Panc1 (cell line): ENCODE results near the gene PRORP. TPM values are rescaled to one million over a fixed set of nuclear protein-coding genes. Genes with fewer than 3 reads are reported as not detected.

ENCODE experiments used
- ATAC-seq: fragments of 200-7000 bp; cut with Tn5 transposase; 2 replicates; pipeline ENCODE4 v1.9.1; 2020; ENCODE audit warnings: mild to moderate bottlenecking, moderate library complexity
- BruUV-seq: library from RNA; stranded (reverse); fragments of 400-500 nt; replicated peaks from 2 replicates; lab custom pipeline; 2021; lab: Mats Ljungman, UMichigan
- CTCF ChIA-PET: fragments of 300-600 bp; sonication (Branson Sonifier 250); formaldehyde crosslinking; loops from one replicate; lab custom pipeline; 2022; ENCODE audit warnings: antibody characterized with exemption; lab: Charles Lee
- POLR2A ChIA-PET: fragments of 300-600 bp; sonication (Branson Sonifier 250); formaldehyde crosslinking; loops from one replicate; lab custom pipeline; 2022; ENCODE audit warnings: antibody characterized with exemption; lab: Charles Lee
- DNase-seq: peaks from one replicate; pipeline ENCODE4 v3.0.0-alpha.2; 2010; ENCODE audit warnings: low read depth, low spot score
- H3K27ac ChIP-seq: 2 replicates; pipeline ENCODE4 v1.5.1; 2011; ENCODE audit warnings: mild to moderate bottlenecking, low read length, inconsistent platforms
- H3K27me3 ChIP-seq: fragments of 200-500 bp; sonication (Bioruptor generic); 2 replicates; pipeline ENCODE4 v1.6.0; 2014; ENCODE audit warnings: low read length, inconsistent platforms; ENCODE audit not compliant: control insufficient read depth, insufficient read depth
- H3K36me3 ChIP-seq: fragments of 200-500 bp; sonication (Bioruptor generic); 2 replicates; pipeline ENCODE4 v1.5.1; 2014; ENCODE audit warnings: inconsistent platforms, mild to moderate bottlenecking, low read length, moderate library complexity; ENCODE audit not compliant: control insufficient read depth, insufficient read depth
- H3K4me1 ChIP-seq: 2 replicates; pipeline ENCODE4 v1.5.1; 2011; ENCODE audit warnings: inconsistent platforms, mild to moderate bottlenecking, low read length, moderate library complexity; ENCODE audit not compliant: control insufficient read depth, insufficient read depth
- H3K4me3 ChIP-seq, 2 experiments: 2 replicates each; pipeline ENCODE4 v1.5.1; 2011 to 2012; ENCODE audit warnings: low read depth in 2 of 2, low read length in 2 of 2, mild to moderate bottlenecking in 2 of 2, inconsistent platforms in 1 of 2, moderate library complexity in 1 of 2
- H3K9me3 ChIP-seq: fragments of 200-500 bp; sonication (Bioruptor generic); 2 replicates; pipeline ENCODE4 v1.5.1; 2014; ENCODE audit warnings: low read depth, mild to moderate bottlenecking, inconsistent platforms, low read length, moderate library complexity; ENCODE audit not compliant: control insufficient read depth, insufficient read depth
- POLR2AphosphoS5 ChIP-seq: IDR thresholded peaks from 2 replicates; pipeline ENCODE4 v1.6.1; 2012; ENCODE audit warnings: mild to moderate bottlenecking, low read depth, low read length, moderate library complexity
- REST ChIP-seq, 2 experiments: IDR thresholded peaks; 2 replicates each; pipeline ENCODE4 v1.6.1; 2011 to 2012; ENCODE audit warnings: low read depth in 2 of 2, control low read depth in 1 of 2, low read length in 1 of 2, mild to moderate bottlenecking in 1 of 2, moderate library complexity in 1 of 2; ENCODE audit not compliant: insufficient read depth in 1 of 2
- SIN3A ChIP-seq: IDR thresholded peaks from 2 replicates; pipeline ENCODE4 v1.6.1; 2012; ENCODE audit warnings: low read depth, mild to moderate bottlenecking, low read length, moderate library complexity, borderline replicate concordance; ENCODE audit not compliant: insufficient read depth
- TCF7L2 ChIP-seq: IDR thresholded peaks from 2 replicates; pipeline ENCODE4 v1.6.1; 2011; ENCODE audit warnings: mild to moderate bottlenecking, low read depth, low read length, inconsistent platforms
- in situ Hi-C: cut with HindIII; loops from 2 replicates; pipeline ENCODE4 v1.10.0; 2016; ENCODE audit warnings: low sequenced_read_pairs, low pct_unique_long_range_greater_than_20kb
- intact Hi-C: fragments of 100-400 bp; cut with micrococcal nuclease; formaldehyde crosslinking; loops from one replicate; pipeline ENCODE4 v1.10.0; 2022; ENCODE audit not compliant: unreplicated experiment
- total RNA-seq: library from RNA; stranded (reverse); gene quantifications from one replicate; pipeline ENCODE4 v1.2.1, GENCODE V29; 2021; ENCODE audit not compliant: unreplicated experiment
- TF ChIP-seq, protein P1 (sequence below): fragments of 450-650 bp; IDR thresholded peaks from 2 replicates; pipeline ENCODE4 v1.5.1; 2017; ENCODE audit warnings: mild to moderate bottlenecking

Gene PRORP
- total RNA-seq, 1 experiment from 2014 or later, result 28.1 TPM

DNA sequence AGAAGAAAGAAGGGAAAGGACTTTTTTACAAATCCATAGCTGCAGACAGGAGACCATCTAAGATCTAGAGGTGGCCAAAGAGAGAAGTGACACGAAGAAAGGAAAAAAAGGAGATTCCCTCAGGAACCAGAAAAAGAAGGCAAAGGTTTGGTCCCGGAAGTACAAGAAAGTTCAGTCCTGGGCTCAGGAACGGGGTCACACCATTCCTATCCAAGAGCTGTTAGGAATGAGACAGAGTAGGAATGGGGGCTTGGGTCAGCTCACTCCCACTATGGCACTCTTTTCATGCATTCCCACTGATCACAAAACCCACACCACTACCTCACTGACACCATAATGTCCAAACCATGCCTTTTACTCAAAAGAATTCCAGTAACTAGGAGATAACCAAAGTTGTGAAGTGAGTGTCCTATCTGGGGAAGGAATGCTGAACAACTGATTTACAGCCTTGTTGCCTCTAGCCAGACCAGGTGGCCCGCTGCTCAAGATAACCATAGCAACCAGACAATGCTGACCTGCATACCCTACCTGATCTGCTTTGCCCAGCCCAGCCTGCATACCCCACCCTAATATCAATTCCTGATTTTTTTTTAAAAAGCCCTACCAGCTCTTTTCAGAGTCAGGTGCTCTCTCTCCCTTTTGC, 8.9 kb upstream of the PRORP start:
- POLR2A ChIA-PET, result no interaction called here
- no peak for ATAC-seq
- no peak for DNase-seq
- H3K4me3 ChIP-seq, result no peak overlapping the region
- H3K27ac ChIP-seq, result no peak overlapping the region
- H3K9me3 ChIP-seq, result no peaks in the 10 kb centered on the region
- TF ChIP-seq, protein P1, sequence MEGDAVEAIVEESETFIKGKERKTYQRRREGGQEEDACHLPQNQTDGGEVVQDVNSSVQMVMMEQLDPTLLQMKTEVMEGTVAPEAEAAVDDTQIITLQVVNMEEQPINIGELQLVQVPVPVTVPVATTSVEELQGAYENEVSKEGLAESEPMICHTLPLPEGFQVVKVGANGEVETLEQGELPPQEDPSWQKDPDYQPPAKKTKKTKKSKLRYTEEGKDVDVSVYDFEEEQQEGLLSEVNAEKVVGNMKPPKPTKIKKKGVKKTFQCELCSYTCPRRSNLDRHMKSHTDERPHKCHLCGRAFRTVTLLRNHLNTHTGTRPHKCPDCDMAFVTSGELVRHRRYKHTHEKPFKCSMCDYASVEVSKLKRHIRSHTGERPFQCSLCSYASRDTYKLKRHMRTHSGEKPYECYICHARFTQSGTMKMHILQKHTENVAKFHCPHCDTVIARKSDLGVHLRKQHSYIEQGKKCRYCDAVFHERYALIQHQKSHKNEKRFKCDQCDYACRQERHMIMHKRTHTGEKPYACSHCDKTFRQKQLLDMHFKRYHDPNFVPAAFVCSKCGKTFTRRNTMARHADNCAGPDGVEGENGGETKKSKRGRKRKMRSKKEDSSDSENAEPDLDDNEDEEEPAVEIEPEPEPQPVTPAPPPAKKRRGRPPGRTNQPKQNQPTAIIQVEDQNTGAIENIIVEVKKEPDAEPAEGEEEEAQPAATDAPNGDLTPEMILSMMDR, result no peak
- TF ChIP-seq TCF7L2, result no peak
- no peak for TF ChIP-seq SIN3A
- no peak for TF ChIP-seq POLR2AphosphoS5
- no peak for TF ChIP-seq REST (IDR thresholded peaks at IDR 0.05; ENCODE audit: insufficient read depth in 1 of 2, low read depth in 2 of 2, low read length in 1 of 2)
- CTCF ChIA-PET, result no interaction called here
- intact Hi-C loops (no loop called here), in situ Hi-C loops (no loop called here)
- no peaks in the 10 kb centered on the region for H3K27me3 ChIP-seq
- H3K4me1 ChIP-seq, result no peaks in the 10 kb centered on the region
- no TSS peak for BruUV-seq
- no peaks in the 10 kb centered on the region; the same call in 1 of the 2 replicates for H3K36me3 ChIP-seq

GRCh38 chr14:35114036-35114435, 8.3 kb upstream of the PRORP start:
- H3K36me3 ChIP-seq, result no peaks in the 10 kb centered on the region; the same call in 1 of the 2 replicates
- no TSS peak for BruUV-seq
- DNase-seq (no peak), ATAC-seq (no peak)
- H3K9me3 ChIP-seq, result no peaks in the 10 kb centered on the region
- H3K4me1 ChIP-seq, result no peaks in the 10 kb centered on the region
- ChIA-PET CTCF (no interaction called here), POLR2A (no interaction called here)
- intact Hi-C loops (no loop called here), in situ Hi-C loops (no loop called here)
- TF ChIP-seq POLR2AphosphoS5, result no peak
- TF ChIP-seq, protein P1, result no peak
- TF ChIP-seq SIN3A, result no peak
- TF ChIP-seq REST (IDR thresholded peaks at IDR 0.05; ENCODE audit: insufficient read depth in 1 of 2, low read depth in 2 of 2, low read length in 1 of 2), result no peak
- no peak for TF ChIP-seq TCF7L2
- no peaks in the 10 kb centered on the region for H3K27me3 ChIP-seq
- H3K27ac ChIP-seq, result no peak overlapping the region
- no peak overlapping the region for H3K4me3 ChIP-seq
